Stimulated activated CD8-positive, alpha-beta memory T cell treated with anti-CD3 and anti-CD28 coated beads, Interleukin-7, amount 100 ng/mL, for 24 hours (primary cell): ENCODE data around the gene DNAAF2.
"Not testable (repeated sequence)": the region's sequence is repeated elsewhere in the genome, so short reads cannot be mapped to it uniquely, and the experiment has no call there.

Experiments
- DNase-seq: peaks from one replicate; pipeline ENCODE4 v3.0.0-alpha.2; 2020; ENCODE audit warnings: low read depth

The DNAAF2 gene, protein sequence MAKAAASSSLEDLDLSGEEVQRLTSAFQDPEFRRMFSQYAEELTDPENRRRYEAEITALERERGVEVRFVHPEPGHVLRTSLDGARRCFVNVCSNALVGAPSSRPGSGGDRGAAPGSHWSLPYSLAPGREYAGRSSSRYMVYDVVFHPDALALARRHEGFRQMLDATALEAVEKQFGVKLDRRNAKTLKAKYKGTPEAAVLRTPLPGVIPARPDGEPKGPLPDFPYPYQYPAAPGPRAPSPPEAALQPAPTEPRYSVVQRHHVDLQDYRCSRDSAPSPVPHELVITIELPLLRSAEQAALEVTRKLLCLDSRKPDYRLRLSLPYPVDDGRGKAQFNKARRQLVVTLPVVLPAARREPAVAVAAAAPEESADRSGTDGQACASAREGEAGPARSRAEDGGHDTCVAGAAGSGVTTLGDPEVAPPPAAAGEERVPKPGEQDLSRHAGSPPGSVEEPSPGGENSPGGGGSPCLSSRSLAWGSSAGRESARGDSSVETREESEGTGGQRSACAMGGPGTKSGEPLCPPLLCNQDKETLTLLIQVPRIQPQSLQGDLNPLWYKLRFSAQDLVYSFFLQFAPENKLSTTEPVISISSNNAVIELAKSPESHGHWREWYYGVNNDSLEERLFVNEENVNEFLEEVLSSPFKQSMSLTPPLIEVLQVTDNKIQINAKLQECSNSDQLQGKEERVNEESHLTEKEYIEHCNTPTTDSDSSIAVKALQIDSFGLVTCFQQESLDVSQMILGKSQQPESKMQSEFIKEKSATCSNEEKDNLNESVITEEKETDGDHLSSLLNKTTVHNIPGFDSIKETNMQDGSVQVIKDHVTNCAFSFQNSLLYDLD

DNA sequence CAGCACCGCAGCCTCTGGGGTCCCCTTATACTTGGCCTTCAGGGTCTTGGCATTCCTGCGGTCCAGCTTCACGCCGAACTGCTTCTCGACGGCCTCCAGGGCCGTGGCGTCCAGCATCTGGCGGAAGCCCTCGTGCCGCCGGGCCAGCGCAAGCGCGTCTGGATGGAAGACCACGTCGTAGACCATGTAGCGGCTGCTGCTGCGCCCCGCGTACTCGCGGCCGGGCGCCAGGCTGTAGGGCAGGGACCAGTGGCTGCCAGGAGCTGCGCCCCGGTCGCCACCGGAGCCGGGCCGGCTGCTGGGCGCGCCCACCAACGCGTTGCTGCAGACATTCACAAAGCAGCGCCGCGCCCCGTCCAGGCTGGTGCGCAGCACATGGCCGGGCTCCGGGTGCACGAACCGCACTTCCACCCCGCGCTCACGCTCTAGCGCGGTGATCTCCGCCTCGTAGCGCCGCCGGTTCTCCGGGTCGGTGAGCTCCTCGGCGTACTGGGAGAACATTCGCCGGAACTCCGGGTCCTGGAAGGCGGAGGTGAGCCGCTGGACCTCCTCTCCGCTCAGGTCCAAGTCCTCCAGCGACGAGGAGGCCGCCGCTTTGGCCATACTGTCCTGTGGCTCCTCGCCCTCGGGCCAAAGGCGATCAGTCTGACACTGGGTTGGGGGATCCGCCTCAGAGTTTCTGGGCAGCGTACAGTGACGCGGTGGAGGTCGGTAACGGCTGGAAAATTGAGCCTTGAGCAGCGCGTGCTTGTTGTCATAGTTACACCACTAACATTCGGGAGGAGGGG, at the start of gene DNAAF2:
DNAAF2 (minus strand) TSS at position 698 of the 788 bp plus-strand sequence; CDS start at position 603, 95 bp downstream.
- peak; percentile 21 for DNase-seq

DNA sequence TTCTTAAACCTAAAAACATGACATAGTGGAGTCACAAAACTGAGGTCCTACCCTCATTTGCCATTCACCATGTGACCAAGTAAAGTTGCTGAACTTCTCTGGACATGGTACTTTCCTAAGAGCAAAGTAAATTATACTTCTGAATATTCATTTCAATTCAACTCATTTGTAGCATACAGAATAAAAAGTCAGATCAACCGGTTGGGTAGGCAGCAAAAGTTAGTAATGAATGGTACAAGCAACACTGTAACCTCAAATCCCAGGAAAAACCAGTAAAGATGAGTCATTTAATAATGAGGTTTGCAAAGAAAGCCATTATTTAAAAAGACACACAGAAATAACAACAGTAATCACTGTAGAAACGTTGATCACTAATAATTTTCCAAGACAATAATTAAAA, 44.2 kb upstream of the DNAAF2 start:
- no peak for DNase-seq

DNA sequence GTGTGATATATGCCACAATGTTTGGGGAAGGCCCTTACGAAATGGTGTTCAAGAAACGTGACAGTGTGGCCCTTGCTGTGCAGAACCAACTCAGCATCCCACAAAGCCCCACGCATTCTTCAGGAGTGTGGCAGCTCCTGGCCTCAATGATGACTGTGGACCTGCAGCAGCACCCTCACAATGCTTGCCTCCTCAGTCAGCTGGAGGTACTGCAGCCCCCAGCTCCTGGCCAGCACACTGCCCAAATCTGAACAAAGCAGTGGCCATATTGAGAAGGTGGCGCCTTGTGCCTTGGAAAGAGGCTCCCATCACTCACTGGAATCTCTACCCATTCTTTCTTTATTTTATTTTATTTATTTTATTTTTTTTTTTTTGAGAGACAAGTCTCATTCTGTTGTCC, 42.6 kb upstream of the DNAAF2 start:
- DNase-seq: no peak

DNA sequence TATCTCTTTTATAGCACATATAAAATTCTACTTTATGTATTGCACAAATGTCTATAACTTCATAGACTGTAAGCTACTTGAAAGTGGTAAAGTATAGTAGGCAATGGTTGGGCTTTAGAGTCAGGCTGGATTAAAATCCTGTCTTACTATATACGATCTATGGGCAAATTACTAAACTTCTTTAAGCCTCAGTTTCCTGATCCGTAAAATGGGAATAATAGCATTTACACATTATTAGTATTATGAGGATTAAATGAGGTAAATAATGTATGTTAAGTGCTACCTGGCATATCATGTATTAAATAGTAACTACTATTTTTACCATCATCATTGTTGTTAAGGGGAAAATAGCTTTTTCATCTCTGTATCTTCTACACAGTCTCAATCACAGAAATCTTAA, 38.5 kb upstream of the DNAAF2 start:
- DNase-seq: no peak

DNA sequence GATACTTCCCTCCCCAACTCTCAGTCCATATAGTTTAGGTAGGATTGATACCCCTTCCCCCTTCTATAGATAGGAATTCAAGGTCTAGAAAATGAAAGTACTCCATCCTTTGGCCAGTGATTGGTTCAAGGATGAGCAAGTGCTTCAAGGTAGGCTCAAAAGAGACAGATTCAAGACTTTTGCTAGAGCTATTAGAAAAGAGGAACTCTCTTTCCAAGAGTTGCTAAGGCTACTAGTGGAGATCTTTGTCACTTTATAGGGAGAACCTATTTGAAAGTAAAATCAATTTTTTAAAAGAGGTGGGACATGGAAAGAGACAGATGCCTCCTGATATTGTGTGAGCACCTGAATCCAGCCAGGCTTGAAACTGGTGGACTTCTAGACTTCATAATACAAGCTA, 35.4 kb upstream of the DNAAF2 start:
- no peak for DNase-seq

DNA sequence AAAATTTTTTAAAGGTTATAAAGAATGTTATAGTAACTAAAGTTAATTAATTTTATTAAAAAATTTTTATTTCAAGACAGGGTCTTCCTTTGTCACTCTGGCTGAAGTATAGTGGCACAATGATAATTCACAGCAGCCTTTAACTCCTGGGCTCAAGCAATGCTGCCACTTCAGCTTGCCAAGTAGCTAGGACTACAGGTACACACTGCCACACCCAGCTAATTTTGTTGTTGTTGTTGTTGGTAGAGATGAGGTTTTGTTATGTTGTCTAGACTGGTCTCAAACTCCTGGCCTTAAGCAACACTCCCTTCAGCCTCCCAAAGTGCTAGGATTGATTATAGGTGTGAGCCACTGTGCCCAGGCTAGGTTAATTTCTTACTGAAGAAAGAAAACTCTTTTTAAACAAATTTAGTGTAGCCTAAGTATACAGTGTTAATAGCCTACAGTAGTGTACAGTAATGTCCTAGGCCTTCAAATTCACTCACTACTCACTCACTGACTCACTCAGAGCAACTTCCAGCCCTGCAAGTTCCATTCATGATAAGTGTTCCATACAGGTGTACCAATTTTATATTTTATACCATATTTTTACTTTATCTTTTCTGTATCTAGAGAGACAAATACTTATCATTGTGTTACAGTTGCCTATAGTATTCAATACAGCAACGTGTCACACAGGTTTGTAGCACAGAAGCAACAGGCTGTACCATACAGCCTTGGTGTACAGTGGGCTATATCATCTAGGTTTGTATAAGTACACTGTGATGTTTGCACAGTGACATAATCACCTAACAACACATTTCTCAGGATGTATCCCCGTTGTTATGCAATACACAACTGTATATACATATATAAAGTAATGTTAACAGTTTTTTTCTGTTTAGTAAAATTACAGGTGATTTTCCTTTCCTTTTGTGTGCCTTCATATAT, 24.7 kb upstream of the DNAAF2 start:
- no peak for DNase-seq

DNA sequence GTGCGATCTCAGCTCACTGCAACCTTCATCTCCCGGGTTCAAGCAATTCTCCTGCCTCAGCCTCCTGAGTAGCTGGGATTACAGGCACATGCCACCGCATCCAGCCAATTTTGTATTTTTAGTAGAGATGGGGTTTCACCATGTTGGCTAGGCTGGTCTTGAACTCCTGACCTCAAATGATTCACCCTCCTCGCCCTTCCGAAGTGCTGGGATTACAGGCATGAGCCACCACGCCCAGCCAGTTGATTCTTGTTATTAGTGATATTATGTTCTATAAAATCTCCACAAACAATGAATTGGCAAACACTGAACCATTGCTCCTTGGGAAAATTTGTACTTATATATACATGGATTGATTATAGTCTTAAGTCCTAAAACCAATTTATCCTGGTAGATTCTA, 22.5 kb upstream of the DNAAF2 start:
- not testable (repeated sequence) for DNase-seq

DNA sequence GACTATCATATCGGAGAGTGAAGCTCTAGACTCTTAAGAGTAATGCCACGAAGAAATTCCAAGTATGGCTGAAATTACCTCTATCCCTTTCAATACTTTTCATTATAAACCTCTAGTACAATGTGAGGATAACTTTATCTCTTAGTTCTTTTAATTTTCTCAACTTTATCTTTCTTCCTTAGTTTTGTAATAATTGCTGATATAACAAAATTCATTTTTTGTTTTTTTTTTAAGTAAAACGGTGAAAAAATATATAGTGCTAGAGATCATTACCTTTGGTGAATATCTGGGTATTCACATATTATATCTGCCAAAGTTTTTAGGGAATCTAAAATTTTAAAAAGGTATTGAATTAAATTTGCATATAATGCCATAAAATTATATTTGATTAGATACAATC, 19.5 kb upstream of the DNAAF2 start:
- DNase-seq: no peak

DNA sequence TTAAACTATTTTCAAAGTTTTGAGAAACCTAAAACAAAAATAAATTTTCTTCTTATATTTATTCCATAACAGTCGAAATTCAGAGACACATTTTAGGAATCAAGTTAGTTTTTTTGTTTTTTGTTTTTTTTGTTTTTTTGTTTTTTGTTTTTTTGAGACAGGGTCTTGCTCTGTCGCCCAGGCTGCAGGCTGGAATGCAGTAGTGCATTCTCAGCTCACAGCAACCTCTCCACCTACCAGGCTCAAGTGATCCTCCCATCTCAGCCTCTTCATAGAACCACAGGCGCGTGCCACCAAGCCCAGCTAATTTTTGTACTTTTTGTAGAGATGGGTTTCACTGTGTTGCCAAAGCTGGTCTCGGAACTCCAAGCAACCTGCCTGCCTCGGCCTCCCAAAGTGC, 18.5 kb upstream of the DNAAF2 start:
- no peak for DNase-seq

DNA sequence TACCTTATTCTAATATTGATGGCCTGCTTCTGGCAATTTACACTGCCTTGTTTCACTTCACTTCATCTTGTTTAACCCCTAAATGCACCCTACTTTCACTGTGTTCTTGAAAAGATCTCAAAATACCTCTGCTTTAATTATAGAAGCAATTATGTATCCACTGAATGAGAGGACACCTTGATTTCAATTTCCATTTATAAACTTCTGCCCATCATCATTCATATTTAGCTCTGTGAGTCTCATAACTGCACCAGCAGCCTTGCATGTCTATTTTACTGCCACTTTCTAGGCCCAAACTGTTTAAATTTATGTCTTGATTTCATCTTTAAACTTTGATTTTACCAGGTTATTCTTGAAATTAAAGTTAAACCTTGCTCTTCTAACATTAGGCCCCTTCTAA, 7.1 kb upstream of the DNAAF2 start:
- no peak for DNase-seq

DNA sequence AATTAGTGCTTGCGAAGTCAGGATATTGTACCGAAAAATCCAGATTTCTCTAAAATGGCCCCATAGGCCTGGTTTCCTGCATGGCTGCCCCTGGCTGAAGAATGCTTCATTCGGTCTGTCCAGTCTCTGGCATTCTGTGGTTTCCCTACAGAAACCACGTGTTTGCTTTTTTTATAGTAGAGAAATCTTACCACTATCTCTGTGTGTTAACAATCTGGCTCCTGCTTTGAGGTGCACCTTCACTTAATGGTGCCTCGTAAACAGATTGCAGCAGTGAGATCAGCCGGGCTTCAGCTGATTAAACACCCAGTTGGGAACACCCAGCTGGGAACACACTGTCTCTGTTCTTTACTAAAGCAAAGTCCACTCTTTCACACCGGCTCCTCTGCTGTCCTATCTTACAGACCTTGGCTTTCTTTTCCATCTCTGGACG, 6.7 kb upstream of the DNAAF2 start:
- DNase-seq: no peak

DNA sequence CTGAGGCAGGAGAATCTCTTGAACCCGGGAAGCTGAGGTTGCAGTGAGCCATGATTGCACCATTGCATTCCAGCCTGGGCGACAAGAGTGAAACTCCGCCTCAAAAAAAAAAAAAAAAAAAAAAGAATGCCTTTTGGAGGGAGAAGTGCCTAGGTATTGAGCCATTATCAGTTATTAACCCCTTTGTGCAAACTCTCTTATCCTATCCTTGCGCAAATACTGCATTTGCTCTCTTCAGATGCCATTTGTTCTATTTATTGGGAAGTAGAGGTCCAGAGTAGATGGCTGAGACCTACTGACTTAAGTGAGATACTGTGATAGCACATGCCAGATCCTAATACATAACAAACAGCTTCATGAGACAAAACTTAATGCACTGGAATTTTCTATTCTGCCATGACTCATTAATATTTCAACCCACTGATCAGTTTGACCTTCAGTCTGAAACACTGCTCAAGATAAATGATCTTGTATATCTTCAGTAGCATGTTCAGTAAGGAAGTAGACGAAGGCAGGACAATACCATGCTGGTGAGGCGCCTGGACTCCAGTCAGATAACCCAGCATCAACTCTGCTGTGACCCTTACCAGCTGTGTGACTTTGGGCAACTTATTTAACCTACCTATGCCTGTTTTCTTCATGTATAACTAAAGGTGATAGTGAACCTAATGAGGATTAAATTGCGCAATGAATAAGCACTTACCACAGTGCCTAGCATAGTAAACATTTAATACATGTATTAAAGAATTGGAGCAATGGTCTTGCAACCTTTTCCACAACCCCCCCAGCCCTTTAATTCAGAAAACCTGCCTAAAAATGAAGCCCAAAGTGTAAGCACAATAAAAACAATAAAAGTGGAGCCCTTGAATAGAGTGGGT, 5.7 kb upstream of the DNAAF2 start:
- DNase-seq: no peak

DNA sequence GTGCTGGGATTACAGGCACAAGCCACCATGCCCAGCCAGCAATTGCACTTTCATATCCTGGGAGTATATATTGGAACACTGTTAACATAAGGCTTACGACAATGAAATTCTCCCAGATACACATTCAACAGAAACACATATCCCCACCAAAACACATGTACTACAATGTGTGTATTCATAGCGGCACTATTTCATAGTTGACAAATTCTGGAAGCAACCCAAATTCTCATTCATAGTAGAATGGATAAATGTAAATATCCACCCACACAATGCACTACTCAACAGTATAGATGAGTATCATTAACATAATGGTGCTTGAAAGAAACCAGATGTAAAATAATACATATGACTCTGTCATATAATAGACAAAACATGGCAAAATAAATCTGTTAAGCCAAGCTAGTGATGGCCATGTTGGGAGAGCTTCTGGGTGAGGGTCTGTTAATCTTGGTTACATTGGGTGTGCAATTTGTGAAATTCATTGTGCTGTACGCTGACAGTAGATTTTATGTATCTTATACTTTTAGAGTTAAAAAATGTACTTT, 2.6 kb upstream of the DNAAF2 start:
- DNase-seq: no peak

DNA sequence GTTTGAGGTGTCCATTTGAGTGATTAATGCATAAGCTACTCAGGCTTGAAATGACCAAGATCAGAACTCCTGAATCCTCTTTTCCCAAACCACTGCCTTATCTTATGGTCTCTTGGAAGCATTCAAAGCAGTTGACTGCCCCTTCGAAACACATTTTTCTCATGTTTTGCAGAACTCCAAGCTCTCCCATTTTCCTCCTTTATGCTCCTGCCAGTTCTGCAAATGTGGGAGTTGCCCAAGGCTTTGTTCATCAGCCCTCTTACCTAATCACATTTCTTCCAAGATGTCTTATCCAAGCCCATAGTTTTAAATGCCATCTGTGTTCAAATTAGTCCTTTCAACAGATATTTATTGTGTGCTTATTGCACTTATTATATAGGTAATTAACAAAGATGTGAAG, 1.8 kb upstream of the DNAAF2 start:
- DNase-seq: no peak

DNA sequence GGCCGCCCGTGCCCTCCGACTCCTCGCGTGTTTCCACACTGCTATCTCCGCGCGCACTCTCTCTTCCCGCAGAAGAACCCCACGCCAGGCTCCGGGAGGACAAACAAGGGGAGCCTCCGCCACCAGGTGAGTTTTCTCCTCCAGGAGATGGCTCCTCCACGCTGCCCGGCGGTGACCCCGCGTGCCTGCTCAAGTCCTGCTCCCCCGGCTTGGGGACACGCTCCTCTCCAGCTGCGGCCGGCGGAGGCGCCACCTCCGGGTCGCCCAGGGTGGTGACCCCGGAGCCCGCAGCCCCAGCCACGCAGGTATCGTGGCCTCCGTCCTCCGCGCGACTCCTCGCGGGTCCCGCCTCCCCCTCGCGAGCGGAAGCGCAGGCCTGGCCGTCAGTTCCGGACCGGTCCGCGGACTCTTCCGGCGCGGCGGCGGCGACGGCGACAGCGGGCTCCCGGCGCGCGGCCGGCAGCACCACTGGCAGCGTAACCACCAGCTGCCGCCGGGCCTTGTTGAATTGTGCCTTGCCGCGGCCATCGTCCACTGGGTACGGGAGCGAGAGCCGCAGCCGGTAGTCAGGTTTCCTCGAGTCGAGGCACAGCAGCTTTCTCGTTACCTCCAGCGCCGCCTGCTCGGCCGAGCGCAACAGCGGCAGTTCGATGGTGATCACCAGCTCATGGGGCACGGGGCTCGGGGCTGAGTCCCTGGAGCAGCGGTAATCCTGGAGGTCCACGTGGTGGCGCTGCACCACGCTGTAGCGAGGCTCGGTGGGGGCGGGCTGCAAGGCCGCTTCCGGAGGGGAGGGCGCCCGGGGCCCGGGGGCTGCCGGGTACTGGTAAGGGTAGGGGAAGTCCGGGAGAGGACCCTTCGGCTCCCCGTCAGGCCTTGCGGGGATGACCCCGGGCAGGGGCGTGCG, 1.2 kb downstream of the DNAAF2 start:
- DNase-seq: peak; percentile 87

DNA sequence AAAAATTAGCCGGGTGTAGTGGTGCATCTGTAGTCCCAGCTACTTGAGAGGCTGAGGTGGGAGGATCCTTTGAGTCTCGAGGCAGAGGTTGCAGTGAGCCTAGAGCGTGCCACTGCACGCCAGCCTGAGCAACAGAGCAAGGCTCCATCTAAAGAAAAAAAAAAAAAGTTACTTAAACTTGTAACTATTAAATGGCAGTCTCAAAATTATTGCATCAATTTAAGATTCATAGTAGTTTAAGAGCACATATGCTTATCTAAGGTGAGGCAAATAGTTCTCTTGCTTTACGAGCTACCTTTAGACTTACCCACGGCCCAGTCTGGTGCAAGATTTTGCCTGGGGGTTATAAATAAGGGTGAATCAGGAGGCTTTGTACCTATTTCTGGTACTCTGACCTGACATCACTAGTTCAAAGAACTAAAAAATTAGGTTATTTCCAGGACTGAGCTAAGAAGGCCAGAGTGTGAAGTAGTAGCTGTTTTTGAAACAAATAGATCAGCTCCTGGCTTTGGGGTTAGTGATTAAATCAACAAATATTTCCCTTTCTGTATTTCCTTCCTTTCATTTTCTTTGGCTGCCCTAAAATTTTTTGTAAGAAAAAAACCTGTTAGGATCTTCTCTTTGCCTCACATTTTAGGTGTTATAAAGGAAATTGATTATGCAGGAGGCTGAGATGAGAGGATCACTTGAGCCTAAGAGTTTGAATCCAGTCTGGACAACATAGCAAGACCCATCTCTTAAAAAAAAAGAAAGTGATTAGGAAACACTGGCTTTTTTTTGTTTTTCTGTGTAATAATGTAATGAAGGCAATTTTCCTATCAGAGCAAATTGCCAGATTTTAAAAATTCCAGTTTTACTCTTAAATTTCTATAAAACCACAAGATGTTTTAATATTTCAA, 10.9 kb downstream of the DNAAF2 start:
- no peak for DNase-seq

DNA sequence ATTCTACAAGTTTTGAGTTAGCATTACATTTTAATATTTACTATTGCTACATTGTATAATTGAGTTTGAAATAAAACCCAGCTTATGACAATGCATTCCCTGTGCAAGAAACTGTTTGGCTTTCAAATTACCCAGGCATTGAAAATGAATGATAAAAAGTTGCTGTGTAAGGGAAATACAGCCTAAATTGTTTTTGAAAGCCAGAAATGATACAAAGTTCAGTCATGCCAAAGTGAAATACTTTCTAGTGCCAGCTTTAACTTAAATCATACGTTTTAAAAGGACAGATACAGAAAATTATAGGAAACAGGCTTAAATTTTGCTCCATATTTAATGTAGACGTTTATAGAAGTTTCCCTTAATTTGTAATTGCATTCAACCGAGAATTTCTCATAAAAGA, 11.7 kb downstream of the DNAAF2 start:
- no peak for DNase-seq
